ENCODE measurements around the gene TP53TG3C.
"Not testable (repeated sequence)": the region's sequence is repeated elsewhere in the genome, so short reads cannot be mapped to it uniquely, and the experiment has no call there.

The TP53TG3C gene
- long read RNA-seq: 0 reads

DNA sequence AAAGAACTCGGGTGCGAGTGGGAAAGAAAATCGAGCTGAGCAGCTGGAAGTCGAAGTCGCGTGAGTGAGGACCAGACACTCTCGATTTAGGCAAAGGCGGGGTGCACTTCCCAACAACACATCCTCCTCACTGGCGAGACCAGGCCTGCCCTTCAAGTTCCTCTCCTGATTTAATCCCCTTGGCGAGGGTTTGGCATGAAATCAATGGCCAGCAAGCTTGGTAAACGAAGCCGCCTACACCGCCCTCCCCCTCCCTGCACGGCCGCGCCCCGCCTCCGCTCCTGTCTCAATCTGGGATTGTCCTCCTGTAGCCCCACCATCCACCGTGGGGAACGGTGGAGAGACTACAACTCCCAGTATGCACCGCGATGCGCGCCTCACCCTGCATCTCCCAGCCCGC, at the start of gene TP53TG3C:
Gene TP53TG3C, plus strand, starts transcription at position 301 of the 400 bp plus-strand sequence. Its CDS starts 68 bp downstream, at position 369.
- H3K27me3 ChIP-seq (ENCODE audit: insufficient read depth, poor library complexity, severe bottlenecking); DNase-seq (ENCODE audit: low read depth in 1 of 2, low spot score in 1 of 2); H3K27ac ChIP-seq (replicated peaks); H3K4me3 ChIP-seq (replicated peaks; ENCODE audit: insufficient read depth, low read length): not testable (repeated sequence)

Data from HL-60 (cell line).